Measurements from ENCODE around the gene IRGQ. TPM values are rescaled to one million over a fixed set of nuclear protein-coding genes. Genes with fewer than 3 reads are reported as not detected.

IRGQ gene
- total RNA-seq, 1 donor from 2014 or later: 13.1 TPM

DNA sequence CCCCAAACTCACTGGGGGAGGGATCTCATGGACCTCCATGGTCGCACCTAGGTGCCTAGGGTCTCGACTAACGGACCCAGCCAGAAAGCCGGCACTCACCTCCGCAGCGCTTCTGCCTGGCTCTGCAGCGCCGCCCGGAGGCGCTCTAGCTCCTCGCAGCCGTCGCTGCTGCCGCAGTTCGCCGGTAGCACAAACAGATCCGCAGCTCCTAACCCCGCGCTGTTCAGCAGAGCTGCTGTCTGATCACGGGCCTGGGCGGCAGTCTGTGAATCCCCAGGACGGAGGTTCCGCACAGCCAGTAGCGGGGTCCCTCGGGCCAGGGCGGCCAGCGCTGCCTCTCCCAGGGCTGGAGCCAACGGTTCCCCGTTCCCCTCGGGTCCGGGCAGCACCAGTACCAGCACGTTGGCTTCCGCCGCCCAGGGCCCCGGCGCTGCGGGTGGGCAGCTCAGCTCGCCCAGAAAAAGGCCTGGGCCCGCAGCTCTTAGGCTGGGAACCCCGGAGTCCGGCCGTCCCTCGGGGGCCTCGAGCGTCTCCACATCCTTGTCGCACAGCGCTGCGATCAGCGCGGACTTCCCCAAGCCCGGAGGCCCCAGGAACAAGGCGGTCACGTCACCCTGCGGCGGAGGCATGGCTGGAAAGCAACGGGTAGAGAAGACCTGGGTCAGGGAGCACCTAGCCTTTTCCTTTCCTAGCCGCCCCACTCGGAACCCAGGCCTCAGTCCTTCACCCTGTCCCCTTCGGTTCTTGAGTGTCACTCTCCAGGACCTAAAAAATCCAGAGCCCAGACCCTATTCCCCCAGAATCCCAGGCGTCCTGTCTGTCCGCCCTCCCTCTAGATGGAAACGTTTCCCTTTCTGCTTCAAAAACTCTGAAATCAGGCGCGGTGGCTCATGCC, 977 bp downstream of the IRGQ start:
- TF ChIP-seq, protein P1, sequence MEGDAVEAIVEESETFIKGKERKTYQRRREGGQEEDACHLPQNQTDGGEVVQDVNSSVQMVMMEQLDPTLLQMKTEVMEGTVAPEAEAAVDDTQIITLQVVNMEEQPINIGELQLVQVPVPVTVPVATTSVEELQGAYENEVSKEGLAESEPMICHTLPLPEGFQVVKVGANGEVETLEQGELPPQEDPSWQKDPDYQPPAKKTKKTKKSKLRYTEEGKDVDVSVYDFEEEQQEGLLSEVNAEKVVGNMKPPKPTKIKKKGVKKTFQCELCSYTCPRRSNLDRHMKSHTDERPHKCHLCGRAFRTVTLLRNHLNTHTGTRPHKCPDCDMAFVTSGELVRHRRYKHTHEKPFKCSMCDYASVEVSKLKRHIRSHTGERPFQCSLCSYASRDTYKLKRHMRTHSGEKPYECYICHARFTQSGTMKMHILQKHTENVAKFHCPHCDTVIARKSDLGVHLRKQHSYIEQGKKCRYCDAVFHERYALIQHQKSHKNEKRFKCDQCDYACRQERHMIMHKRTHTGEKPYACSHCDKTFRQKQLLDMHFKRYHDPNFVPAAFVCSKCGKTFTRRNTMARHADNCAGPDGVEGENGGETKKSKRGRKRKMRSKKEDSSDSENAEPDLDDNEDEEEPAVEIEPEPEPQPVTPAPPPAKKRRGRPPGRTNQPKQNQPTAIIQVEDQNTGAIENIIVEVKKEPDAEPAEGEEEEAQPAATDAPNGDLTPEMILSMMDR (IDR thresholded peaks at IDR 0.05): no peak
- intact Hi-C loops (cut with micrococcal nuclease): loop anchor here (1.0 to 10.0 kb wide), 5 partner anchors 40 to 190 kb away; partner anchors contain the start of genes CADM4 and KCNN4
- peak; percentile 57 for DNase-seq
- Mint-ChIP-seq H3K36me3 (ENCODE audit: low read depth) (peaks cover 50% of the 10 kb centered on the region), H3K4me1 (peaks cover 52% of the 10 kb centered on the region), H3K4me3 (peak overlapping the region; percentile 98), H3K27ac (peak overlapping the region; percentile 98), H3K9me3 (no peaks in the 10 kb centered on the region), H3K27me3 (no peaks in the 10 kb centered on the region)
- ChIA-PET CTCF (interaction anchor here (0.7 to 5.4 kb wide), 22 partner anchors 10 to 215 kb away, joined by 3 to 92 read pairs (median 5); partner anchors contain the start of genes PHLDB3, PINLYP, XRCC1 and ZNF575), POLR2A (interaction anchor here (0.6 to 3.4 kb wide), 20 partner anchors 10 to 190 kb away, joined by 3 to 28 read pairs (median 5); partner anchors contain the start of genes PINLYP, XRCC1 and ZNF575)
- peak; percentile 26 for ATAC-seq (ENCODE audit: low read depth)

DNA sequence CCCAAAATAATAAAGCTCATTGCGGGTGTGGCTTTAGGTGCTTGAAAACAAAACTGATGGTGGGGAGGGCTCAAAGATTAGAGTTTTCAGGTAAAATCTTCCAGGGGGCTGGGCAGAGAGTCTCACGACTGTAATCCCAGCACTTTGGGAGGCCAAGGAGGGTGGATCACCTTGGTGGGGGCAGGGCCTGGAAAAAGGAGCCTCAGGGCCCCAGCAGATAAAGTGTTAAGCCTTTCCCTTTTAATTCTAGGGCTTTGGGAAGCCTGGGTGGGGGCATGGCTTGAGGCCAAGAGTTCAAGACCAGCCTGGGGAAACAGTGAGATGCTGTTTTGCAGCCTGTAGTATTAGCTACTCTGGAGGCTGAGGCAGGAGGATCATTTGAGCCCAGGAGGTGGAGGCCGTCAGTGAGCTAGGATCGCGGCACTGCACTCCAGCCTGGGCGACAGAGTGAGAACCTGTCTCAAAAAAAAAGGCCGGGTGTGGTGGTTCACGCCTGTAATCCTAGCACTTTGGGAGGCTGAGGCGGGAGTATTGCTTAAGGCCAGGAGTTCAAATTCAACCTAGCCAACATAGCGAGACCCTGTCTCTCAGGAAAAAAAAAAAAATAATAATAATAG, 1.7 kb downstream of the IRGQ start:
- intact Hi-C loops (cut with micrococcal nuclease): loop anchor here (1.0 to 10.0 kb wide), 3 partner anchors 39 to 191 kb away; partner anchors contain the start of gene KCNN4
- POLR2A ChIA-PET: interaction anchor here (0.6 to 3.4 kb wide), 13 partner anchors 9 to 155 kb away, joined by 3 to 28 read pairs (median 6); partner anchors contain the start of gene ZNF575
- Mint-ChIP-seq H3K4me1 (peaks cover 58% of the 10 kb centered on the region), H3K27me3 (no peaks in the 10 kb centered on the region), H3K4me3 (peak overlapping the region; percentile 32), H3K27ac (peak overlapping the region; percentile 3), H3K36me3 (ENCODE audit: low read depth) (peaks cover 44% of the 10 kb centered on the region), H3K9me3 (no peaks in the 10 kb centered on the region)
- TF ChIP-seq, protein P1 (IDR thresholded peaks at IDR 0.05): no peak
- DNase-seq (no peak), ATAC-seq (ENCODE audit: low read depth) (no peak)
- CTCF ChIA-PET: interaction anchor here (0.7 to 5.4 kb wide), 18 partner anchors 10 to 216 kb away, joined by 3 to 92 read pairs (median 6); partner anchors contain the start of genes PHLDB3, PINLYP, XRCC1 and ZNF575

DNA sequence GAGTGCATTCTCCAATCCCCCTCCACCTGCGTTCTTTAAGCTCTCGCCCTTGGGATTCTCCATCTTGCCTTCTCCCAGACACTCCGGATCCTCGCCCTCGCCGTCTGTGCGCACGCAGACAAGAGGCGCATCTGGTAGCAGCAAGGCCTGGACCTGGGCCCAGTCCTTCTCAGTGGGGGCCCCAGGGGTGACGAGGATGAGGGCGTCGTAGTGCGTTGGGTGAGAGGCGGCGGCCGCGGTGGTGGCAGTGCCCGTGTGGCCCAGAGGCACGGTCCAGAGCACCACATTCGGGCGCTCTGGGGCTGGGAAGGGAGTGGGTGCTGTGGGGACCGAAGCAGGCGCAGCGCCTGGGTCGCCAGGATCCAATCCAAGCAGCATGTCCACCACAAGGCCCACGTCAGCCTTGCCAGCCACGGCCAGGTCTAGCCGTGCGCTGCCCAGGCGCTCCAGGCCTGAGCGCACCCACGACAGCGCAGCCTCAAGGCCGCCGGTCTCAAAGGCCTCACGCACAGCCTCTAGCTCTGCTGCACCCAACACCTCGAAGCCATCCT, 3.1 kb downstream of the IRGQ start:
- Mint-ChIP-seq H3K4me1 (peaks cover 56% of the 10 kb centered on the region), H3K27ac (no peak overlapping the region), H3K27me3 (no peaks in the 10 kb centered on the region), H3K9me3 (no peaks in the 10 kb centered on the region), H3K4me3 (no peak overlapping the region), H3K36me3 (ENCODE audit: low read depth) (peaks cover 40% of the 10 kb centered on the region)
- no peak for ATAC-seq (ENCODE audit: low read depth)
- intact Hi-C loops (cut with micrococcal nuclease): loop anchor here (10.0 kb wide), 1 partner anchor 192 kb away; the partner anchor contains the start of gene KCNN4
- ChIA-PET POLR2A (no interaction called here), CTCF (interaction anchor here (4.2 to 5.4 kb wide), 2 partner anchors 36 to 57 kb away, joined by 43 to 92 read pairs; partner anchors contain the start of gene ZNF575)
- no peak for DNase-seq
- TF ChIP-seq, protein P1 (IDR thresholded peaks at IDR 0.05): no peak

DNA sequence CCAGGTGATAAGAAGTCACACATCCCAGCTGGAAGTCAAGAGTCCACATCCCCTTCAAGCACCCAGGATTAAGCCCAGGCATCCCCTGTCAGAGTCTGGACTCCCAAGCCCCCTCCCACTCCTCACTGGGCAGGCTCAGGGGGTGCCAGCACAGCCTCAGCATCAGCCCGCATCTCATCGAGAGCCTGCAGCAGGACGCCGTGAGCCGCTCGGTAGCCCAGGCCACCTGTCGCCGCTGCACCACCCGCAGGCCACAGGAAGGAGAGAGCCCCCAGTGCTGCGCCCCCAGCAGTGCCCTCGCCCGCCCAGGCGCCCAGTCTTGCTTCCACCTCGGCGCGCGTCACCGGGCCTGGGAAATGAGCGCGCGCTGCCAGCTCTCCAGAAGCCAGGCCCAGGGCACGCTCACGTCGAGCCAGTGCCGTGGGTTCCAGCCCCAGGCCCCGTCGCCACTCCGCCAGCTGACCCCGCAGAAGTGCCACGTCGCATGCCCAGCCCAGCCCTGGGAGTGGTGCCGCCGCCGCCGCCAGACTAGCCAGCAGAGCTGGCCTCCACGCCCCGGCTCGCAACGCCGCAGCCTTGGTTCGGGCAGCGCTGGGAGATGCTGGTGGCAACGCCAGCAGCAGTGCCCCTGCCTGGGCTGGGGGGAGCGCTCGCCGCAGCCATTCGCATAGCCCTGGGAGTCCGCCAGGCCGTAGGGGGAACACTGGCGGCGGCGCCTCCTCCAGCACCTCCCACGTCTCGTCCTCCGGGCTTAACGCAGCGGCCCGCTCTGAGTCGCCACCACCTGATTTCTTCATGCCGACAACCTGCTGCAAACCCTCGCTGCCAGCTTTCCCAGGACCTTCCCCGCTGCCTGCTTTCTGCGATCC, 3.8 kb downstream of the IRGQ start:
- Mint-ChIP-seq H3K4me1 (peaks cover 49% of the 10 kb centered on the region), H3K36me3 (ENCODE audit: low read depth) (peaks cover 40% of the 10 kb centered on the region), H3K27ac (no peak overlapping the region), H3K27me3 (no peaks in the 10 kb centered on the region), H3K4me3 (no peak overlapping the region), H3K9me3 (no peaks in the 10 kb centered on the region)
- ATAC-seq (ENCODE audit: low read depth) (no peak), DNase-seq (no peak)
- POLR2A ChIA-PET: interaction anchor here (0.6 kb wide), 1 partner anchor 107 kb away, joined by 5 read pairs; no protein-coding TSS in a partner anchor
- intact Hi-C loops (cut with micrococcal nuclease): loop anchor here (10.0 kb wide), 1 partner anchor 193 kb away; the partner anchor contains the start of gene KCNN4
- TF ChIP-seq, protein P1 (IDR thresholded peaks at IDR 0.05): no peak
- CTCF ChIA-PET: no interaction called here

Measured in activated B cell treated with CpG ODN at 0.5 μM for 24 hours (primary cell).